ENCODE measurements around the gene SIPA1. TPM values are rescaled to one million over a fixed set of nuclear protein-coding genes. Genes with fewer than 3 reads are reported as not detected.

Gene SIPA1
- total RNA-seq, 1 experiment from 2014 or later = 86.9 TPM

DNA sequence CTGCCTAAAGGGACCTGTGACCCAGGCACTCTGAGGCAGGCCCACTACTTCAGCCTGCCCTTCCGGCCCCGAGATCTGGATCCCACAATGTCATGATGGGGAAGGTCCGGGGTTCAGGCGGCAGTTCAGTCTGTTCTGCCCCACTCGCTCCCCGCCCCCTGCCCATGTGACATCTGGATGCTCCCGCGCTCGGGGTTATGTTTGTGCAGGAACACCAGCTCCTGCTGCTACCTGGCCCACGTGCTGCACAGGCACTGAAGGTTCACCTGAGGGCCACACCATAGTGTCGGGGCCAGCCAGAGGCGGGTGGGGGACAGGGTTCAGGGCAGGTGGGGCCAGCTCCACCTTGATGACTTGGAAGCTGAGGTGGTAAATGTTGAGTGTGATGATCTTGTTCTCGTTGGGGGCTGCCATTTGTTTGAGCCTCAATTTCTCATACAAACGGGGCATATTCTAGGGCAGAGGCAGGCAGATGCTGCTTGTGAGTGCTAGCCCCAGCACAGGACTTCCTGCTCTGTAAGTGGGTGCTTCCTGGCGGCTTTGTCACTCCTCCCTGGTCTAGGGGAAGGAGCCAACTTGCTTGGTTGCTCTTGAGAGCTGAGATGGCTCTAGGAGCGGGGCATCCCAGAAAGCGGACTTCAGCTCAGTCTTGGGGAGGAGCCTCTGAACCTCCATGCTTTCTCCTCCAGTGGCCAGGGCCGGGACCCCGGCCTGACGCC is 4.4 kb upstream of the SIPA1 start:
- Histone ChIP-seq H3K4me1 (ENCODE audit: control insufficient read depth, insufficient read depth, low read length) (peaks cover 13% of the 10 kb centered on the region), H3K36me3 (ENCODE audit: control insufficient read depth, insufficient read depth, low read length) (peaks cover 11% of the 10 kb centered on the region), H3K27me3 (ENCODE audit: control insufficient read depth, insufficient read depth, low read length) (no peaks in the 10 kb centered on the region), H3K4me3 (ENCODE audit: low read depth in 2 of 2, low read length in 2 of 2) (no peak overlapping the region), H3K9me3 (ENCODE audit: control insufficient read depth, insufficient read depth, low read depth, low read length) (no peaks in the 10 kb centered on the region), H3K27ac (ENCODE audit: low read length) (no peak overlapping the region)
- ATAC-seq = no peak
- intact Hi-C loops (cut with micrococcal nuclease; ENCODE audit: unreplicated experiment) (loop anchor here (10.0 kb wide), 1 partner anchor 71 kb away; no protein-coding TSS in a partner anchor), in situ Hi-C loops (cut with HindIII; ENCODE audit: low pct_unique_long_range_greater_than_20kb, low sequenced_read_pairs) (no loop called here)
- TF ChIP-seq TCF7L2 (IDR thresholded peaks at IDR 0.05; ENCODE audit: low read depth, low read length) = no peak
- TF ChIP-seq, protein P1, sequence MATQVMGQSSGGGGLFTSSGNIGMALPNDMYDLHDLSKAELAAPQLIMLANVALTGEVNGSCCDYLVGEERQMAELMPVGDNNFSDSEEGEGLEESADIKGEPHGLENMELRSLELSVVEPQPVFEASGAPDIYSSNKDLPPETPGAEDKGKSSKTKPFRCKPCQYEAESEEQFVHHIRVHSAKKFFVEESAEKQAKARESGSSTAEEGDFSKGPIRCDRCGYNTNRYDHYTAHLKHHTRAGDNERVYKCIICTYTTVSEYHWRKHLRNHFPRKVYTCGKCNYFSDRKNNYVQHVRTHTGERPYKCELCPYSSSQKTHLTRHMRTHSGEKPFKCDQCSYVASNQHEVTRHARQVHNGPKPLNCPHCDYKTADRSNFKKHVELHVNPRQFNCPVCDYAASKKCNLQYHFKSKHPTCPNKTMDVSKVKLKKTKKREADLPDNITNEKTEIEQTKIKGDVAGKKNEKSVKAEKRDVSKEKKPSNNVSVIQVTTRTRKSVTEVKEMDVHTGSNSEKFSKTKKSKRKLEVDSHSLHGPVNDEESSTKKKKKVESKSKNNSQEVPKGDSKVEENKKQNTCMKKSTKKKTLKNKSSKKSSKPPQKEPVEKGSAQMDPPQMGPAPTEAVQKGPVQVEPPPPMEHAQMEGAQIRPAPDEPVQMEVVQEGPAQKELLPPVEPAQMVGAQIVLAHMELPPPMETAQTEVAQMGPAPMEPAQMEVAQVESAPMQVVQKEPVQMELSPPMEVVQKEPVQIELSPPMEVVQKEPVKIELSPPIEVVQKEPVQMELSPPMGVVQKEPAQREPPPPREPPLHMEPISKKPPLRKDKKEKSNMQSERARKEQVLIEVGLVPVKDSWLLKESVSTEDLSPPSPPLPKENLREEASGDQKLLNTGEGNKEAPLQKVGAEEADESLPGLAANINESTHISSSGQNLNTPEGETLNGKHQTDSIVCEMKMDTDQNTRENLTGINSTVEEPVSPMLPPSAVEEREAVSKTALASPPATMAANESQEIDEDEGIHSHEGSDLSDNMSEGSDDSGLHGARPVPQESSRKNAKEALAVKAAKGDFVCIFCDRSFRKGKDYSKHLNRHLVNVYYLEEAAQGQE (IDR thresholded peaks at IDR 0.05; ENCODE audit: insufficient read depth in 1 of 2, low read depth in 2 of 2, low read length in 1 of 2) = no peak
- TF ChIP-seq POLR2AphosphoS5 (IDR thresholded peaks at IDR 0.05; ENCODE audit: low read depth, low read length) = no peak
- no peak for TF ChIP-seq CTCF (IDR thresholded peaks at IDR 0.05)
- POLR2A ChIA-PET = interaction anchor here (1.2 kb wide), 1 partner anchor 18 kb away, joined by 3 read pairs; no protein-coding TSS in a partner anchor
- no peak for DNase-seq (ENCODE audit: low read depth, low spot score)
- CTCF ChIA-PET = no interaction called here
- BruUV-seq (replicated peaks) = no TSS peak

DNA sequence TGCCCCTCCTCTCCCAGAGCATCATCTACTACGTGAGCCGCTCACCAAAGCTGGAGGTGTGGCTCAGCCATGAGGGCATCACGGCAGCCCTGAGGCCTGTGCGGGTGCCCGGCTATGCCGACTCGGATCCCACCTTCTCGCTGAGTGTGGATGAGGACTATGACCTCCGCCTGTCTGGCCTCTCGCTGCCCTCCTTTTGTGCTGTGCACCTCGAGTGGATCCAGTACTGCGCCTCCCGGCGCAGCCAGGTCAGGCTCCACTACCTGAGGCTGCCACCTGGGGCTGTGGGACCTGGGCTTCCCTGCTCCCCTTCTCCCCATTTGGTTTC is 3.8 kb upstream of the SIPA1 start:
- H3K4me1 ChIP-seq (ENCODE audit: control insufficient read depth, insufficient read depth, low read length) = peaks cover 16% of the 10 kb centered on the region
- ATAC-seq = no peak
- TF ChIP-seq SIN3A (IDR thresholded peaks at IDR 0.05; ENCODE audit: borderline replicate concordance, insufficient read depth, low read depth, low read length) = no peak
- TF ChIP-seq POLR2AphosphoS5 (IDR thresholded peaks at IDR 0.05; ENCODE audit: low read depth, low read length) = no peak
- TF ChIP-seq, protein P1 (IDR thresholded peaks at IDR 0.05; ENCODE audit: insufficient read depth in 1 of 2, low read depth in 2 of 2, low read length in 1 of 2) = no peak
- no peak for TF ChIP-seq TCF7L2 (IDR thresholded peaks at IDR 0.05; ENCODE audit: low read depth, low read length)
- no peak for TF ChIP-seq CTCF (IDR thresholded peaks at IDR 0.05)
- H3K9me3 ChIP-seq (ENCODE audit: control insufficient read depth, insufficient read depth, low read depth, low read length) = no peaks in the 10 kb centered on the region
- H3K4me3 ChIP-seq (ENCODE audit: low read depth in 2 of 2, low read length in 2 of 2) = no peak overlapping the region
- intact Hi-C loops (cut with micrococcal nuclease; ENCODE audit: unreplicated experiment) = loop anchor here (10.0 kb wide), 1 partner anchor 71 kb away; no protein-coding TSS in a partner anchor
- H3K27me3 ChIP-seq (ENCODE audit: control insufficient read depth, insufficient read depth, low read length) = no peaks in the 10 kb centered on the region
- ChIA-PET POLR2A (no interaction called here), CTCF (no interaction called here)
- no TSS peak for BruUV-seq (replicated peaks)
- no peak overlapping the region for H3K27ac ChIP-seq (ENCODE audit: low read length)
- no peak for DNase-seq (ENCODE audit: low read depth, low spot score)
- in situ Hi-C loops (cut with HindIII; ENCODE audit: low pct_unique_long_range_greater_than_20kb, low sequenced_read_pairs) = no loop called here
- H3K36me3 ChIP-seq (ENCODE audit: control insufficient read depth, insufficient read depth, low read length) = peaks cover 10% of the 10 kb centered on the region

All from Panc1 (cell line).